IMR-90 (cell line): ENCODE data around the gene SSR4. TPM values are rescaled to one million over a fixed set of nuclear protein-coding genes. Genes with fewer than 3 reads are reported as not detected.

Experiments used
- ATAC-seq: fragments of 200-7000 bp; cut with Tn5 transposase; 2 replicates; pipeline ENCODE4 v1.9.1; 2020; ENCODE audit warnings: low read depth, mild to moderate bottlenecking, moderate library complexity
- BruUV-seq: library from RNA; stranded (reverse); fragments of 400-500 nt; replicated peaks from 2 replicates; lab custom pipeline; 2021; lab: Mats Ljungman, UMichigan
- CTCF ChIA-PET: fragments of 300-600 bp; formaldehyde crosslinking; extraction: SDS; loops from one replicate; lab custom pipeline; 2021; ENCODE audit warnings: antibody characterized with exemption; lab: Yijun Ruan, JAX
- POLR2A ChIA-PET: fragments of 300-600 bp; sonication (Branson Sonifier 250); formaldehyde crosslinking; loops from one replicate; lab custom pipeline; 2022; ENCODE audit warnings: antibody characterized with exemption; ENCODE audit not compliant: unreplicated experiment; lab: Charles Lee
- DNase-seq: peaks from one replicate; pipeline ENCODE4 v3.0.0; 2013
- H2AFZ ChIP-seq: replicated peaks from 2 replicates; pipeline ENCODE3; 2013; ENCODE audit warnings: low read length, mild to moderate bottlenecking; ENCODE audit not compliant: poor library complexity
- H2AK5ac ChIP-seq: 2 replicates; pipeline ENCODE4 v1.6.1; 2013; ENCODE audit warnings: low read depth, low read length, inconsistent platforms
- H2AK9ac ChIP-seq: replicated peaks from 2 replicates; pipeline ENCODE3; 2013; ENCODE audit warnings: mild to moderate bottlenecking, low read depth, low read length, moderate library complexity; ENCODE audit not compliant: poor library complexity
- H2BK120ac ChIP-seq: 2 replicates; pipeline ENCODE4 v1.6.1; 2013; ENCODE audit warnings: low read depth, low read length, inconsistent platforms
- H2BK15ac ChIP-seq: 3 replicates; pipeline ENCODE4 v1.6.1; 2013; ENCODE audit warnings: low read depth, low read length, inconsistent platforms
- H2BK20ac ChIP-seq: 2 replicates; pipeline ENCODE4 v1.6.1; 2013; ENCODE audit warnings: low read depth, mild to moderate bottlenecking, inconsistent platforms, low read length, moderate library complexity
- H2BK5ac ChIP-seq: 2 replicates; pipeline ENCODE4 v1.6.1; 2013; ENCODE audit warnings: mild to moderate bottlenecking, low read depth, low read length, inconsistent platforms; ENCODE audit not compliant: poor library complexity, severe bottlenecking
- H3K14ac ChIP-seq: replicated peaks from 2 replicates; pipeline ENCODE4 v1.6.1; 2013; ENCODE audit warnings: low read depth, low read length, inconsistent platforms
- H3K18ac ChIP-seq: 2 replicates; pipeline ENCODE4 v1.6.1; 2013; ENCODE audit warnings: low read depth, low read length, control low read depth
- H3K23ac ChIP-seq: 2 replicates; pipeline ENCODE4 v1.6.1; 2013; ENCODE audit warnings: low read depth, low read length, inconsistent platforms
- H3K27ac ChIP-seq: 2 replicates; pipeline ENCODE4 v1.5.1; 2013; ENCODE audit warnings: mild to moderate bottlenecking, control low read depth, low read length; ENCODE audit not compliant: insufficient read depth
- H3K27me3 ChIP-seq: 2 replicates; pipeline ENCODE4 v1.6.1; 2013; ENCODE audit warnings: low read length; ENCODE audit not compliant: control insufficient read depth, insufficient read depth
- H3K36me3 ChIP-seq: 2 replicates; pipeline ENCODE4 v1.6.1; 2013; ENCODE audit warnings: low read length, mixed read lengths; ENCODE audit not compliant: control insufficient read depth, insufficient read depth
- H3K4ac ChIP-seq: 2 replicates; pipeline ENCODE4 v1.6.1; 2013; ENCODE audit warnings: low read depth, low read length, inconsistent platforms
- H3K4me1 ChIP-seq: 2 replicates; pipeline ENCODE4 v1.6.1; 2013; ENCODE audit warnings: low read length, mixed read lengths; ENCODE audit not compliant: control insufficient read depth, insufficient read depth
- H3K4me2 ChIP-seq: 2 replicates; pipeline ENCODE4 v1.6.1; 2013; ENCODE audit warnings: low read depth, mild to moderate bottlenecking, control low read depth, low read length, moderate library complexity
- H3K4me3 ChIP-seq: 2 replicates; pipeline ENCODE4 v1.5.1; 2013; ENCODE audit warnings: low read depth, mild to moderate bottlenecking, control low read depth, low read length, moderate library complexity; ENCODE audit not compliant: insufficient read depth
- H3K56ac ChIP-seq: 2 replicates; pipeline ENCODE4 v1.6.1; 2013; ENCODE audit warnings: low read length, inconsistent platforms; ENCODE audit not compliant: insufficient read depth; ENCODE audit errors: extremely low read depth
- H3K79me1 ChIP-seq, 2 experiments: 2 replicates each; pipeline ENCODE4 v1.6.1; 2013; ENCODE audit warnings: low read length in 2 of 2, inconsistent platforms in 1 of 2, low read depth in 1 of 2
- H3K9ac ChIP-seq: 2 replicates; pipeline ENCODE4 v1.6.1; 2013; ENCODE audit warnings: low read depth, low read length, control low read depth
- H3K9me1 ChIP-seq: 2 replicates; pipeline ENCODE4 v1.6.1; 2013; ENCODE audit warnings: low read length, inconsistent platforms; ENCODE audit not compliant: insufficient read depth
- H3K9me3 ChIP-seq: 2 replicates; pipeline ENCODE4 v1.6.1; 2013; ENCODE audit warnings: low read length; ENCODE audit not compliant: control insufficient read depth, insufficient read depth
- H4K20me1 ChIP-seq: 2 replicates; pipeline ENCODE4 v1.6.1; 2013; ENCODE audit warnings: low read length, inconsistent platforms; ENCODE audit not compliant: insufficient read depth
- H4K5ac ChIP-seq: 2 replicates; pipeline ENCODE4 v1.6.1; 2013; ENCODE audit warnings: mild to moderate bottlenecking, low read depth, low read length, control low read depth
- H4K8ac ChIP-seq, 2 experiments: 2 replicates each; pipeline ENCODE4 v1.6.1; 2013; ENCODE audit warnings: low read depth in 2 of 2, low read length in 2 of 2, control low read depth in 1 of 2, inconsistent platforms in 1 of 2
- H4K91ac ChIP-seq: 2 replicates; pipeline ENCODE4 v1.6.1; 2013; ENCODE audit warnings: low read depth, low read length, inconsistent platforms; ENCODE audit not compliant: insufficient read depth
- BHLHE40 ChIP-seq: fragments of 150-350 bp; IDR thresholded peaks from 2 replicates; pipeline ENCODE4 v1.6.1; 2016; ENCODE audit warnings: mild to moderate bottlenecking, low read depth, low read length
- CEBPB ChIP-seq: IDR thresholded peaks from 2 replicates; pipeline ENCODE4 v1.6.1; 2012; ENCODE audit warnings: low read depth, low read length, improper control_type of control experiment
- CHD1 ChIP-seq: IDR thresholded peaks from 2 replicates; pipeline ENCODE4 v1.6.1; 2012; ENCODE audit warnings: low read depth, low read length, improper control_type of control experiment
- CTCF ChIP-seq: conservative IDR thresholded peaks from 2 replicates; pipeline ENCODE4 v1.5.1; 2012; ENCODE audit warnings: mild to moderate bottlenecking, low read depth, low read length, improper control_type of control experiment
- ELK1 ChIP-seq: fragments of 150-350 bp; IDR thresholded peaks from 2 replicates; pipeline ENCODE4 v1.6.1; 2016; ENCODE audit warnings: low read depth, mild to moderate bottlenecking, low read length, moderate library complexity, borderline replicate concordance
- FOS ChIP-seq: fragments of 150-350 bp; IDR thresholded peaks from 2 replicates; pipeline ENCODE4 v1.6.1; 2016; ENCODE audit warnings: low read depth, low read length
- MAFK ChIP-seq: IDR thresholded peaks from 2 replicates; pipeline ENCODE4 v1.6.1; 2012; ENCODE audit warnings: low read depth, low read length, improper control_type of control experiment
- MAZ ChIP-seq: IDR thresholded peaks from 2 replicates; pipeline ENCODE4 v1.6.1; 2012; ENCODE audit warnings: low read depth, mild to moderate bottlenecking, low read length, improper control_type of control experiment, moderate library complexity, borderline replicate concordance
- MXI1 ChIP-seq: IDR thresholded peaks from 2 replicates; pipeline ENCODE4 v1.6.1; 2012; ENCODE audit warnings: low read depth, mild to moderate bottlenecking, low read length, moderate library complexity, borderline replicate concordance
- NFE2L2 ChIP-seq: fragments of 150-350 bp; IDR thresholded peaks from 2 replicates; pipeline ENCODE4 v1.6.1; 2016; ENCODE audit warnings: low read depth, mild to moderate bottlenecking, low read length
- POLR2A ChIP-seq: IDR thresholded peaks from 2 replicates; pipeline ENCODE4 v1.6.1; 2012; ENCODE audit warnings: mild to moderate bottlenecking, low read depth, low read length
- RAD21 ChIP-seq: IDR thresholded peaks from 2 replicates; pipeline ENCODE4 v1.6.1; 2012; ENCODE audit warnings: low read length, improper control_type of control experiment
- RFX5 ChIP-seq: IDR thresholded peaks from 2 replicates; pipeline ENCODE4 v1.8.0; 2012; ENCODE audit warnings: low read depth, mild to moderate bottlenecking, low read length, moderate library complexity
- SMC3 ChIP-seq: fragments of 150-350 bp; IDR thresholded peaks from 2 replicates; pipeline ENCODE4 v1.6.1; 2016; ENCODE audit warnings: low read depth, mild to moderate bottlenecking, antibody characterized with exemption, low read length, moderate library complexity
- USF2 ChIP-seq: fragments of 150-350 bp; IDR thresholded peaks from 2 replicates; pipeline ENCODE4 v1.6.1; 2017; ENCODE audit warnings: mild to moderate bottlenecking, antibody characterized with exemption, low read length, low read depth
- WGBS, 2 experiments: methylation state at CpG; one replicate each; pipeline versions ENCODE4 v1.1.5 to v1.1.7; 2013; ENCODE audit warnings: missing lambda C conversion rate in 2 of 2; ENCODE audit not compliant: insufficient read length in 1 of 2; ENCODE audit errors: extremely low coverage in 2 of 2; 5-methylcytosine and 5-hydroxymethylcytosine counted together
- dilution Hi-C: fragments of 300-500 bp; cut with HindIII; formaldehyde crosslinking; loops from one replicate; pipeline ENCODE4 v1.14.3; 2018; ENCODE audit warnings: low sequenced_read_pairs; ENCODE audit not compliant: unreplicated experiment
- in situ Hi-C: fragments of 300-500 bp; cut with MboI; formaldehyde crosslinking; loops from 3 replicates; pipeline ENCODE4 v1.14.3; 2019; ENCODE audit warnings: low sequenced_read_pairs, inconsistent platforms, mixed read lengths
- intact Hi-C: fragments of 100-400 bp; cut with micrococcal nuclease; formaldehyde crosslinking; loops from 2 replicates; pipeline ENCODE4 v1.10.0; 2022
- polyA plus RNA-seq, 3 experiments: library from polyadenylated mRNA; depleted of rRNA; stranded (reverse); fragments of >200 nt; gene quantifications; 2 replicates each; pipeline ENCODE4 v1.2.3, GENCODE V29; 2012; ENCODE audit warnings: low replicate concordance in 1 of 3
- total RNA-seq: library from RNA; depleted of rRNA; stranded (reverse); fragments of >200 nt; gene quantifications from 2 replicates; pipeline ENCODE4 v1.2.3, GENCODE V29; 2012

Gene SSR4
- total and polyA plus RNA-seq, 2 of the 4 experiments (the other 2 are of a cell fraction) = 141 to 480 TPM

- ChIA-PET CTCF (no interaction called here), POLR2A (no interaction called here)
- no peak overlapping the region for H2BK5ac ChIP-seq
- ATAC-seq = no peak
- no peak overlapping the region for H3K4me2 ChIP-seq
- no peak for DNase-seq
- no peak overlapping the region for H3K4me3 ChIP-seq
- TSS peak; percentile 38 for BruUV-seq
- no peak overlapping the region for H2AK9ac ChIP-seq
- no peak overlapping the region for H3K18ac ChIP-seq
- intact Hi-C loops = no loop called here
- H3K4me1 ChIP-seq = no peaks in the 10 kb centered on the region
- no peak overlapping the region for H3K4ac ChIP-seq
- H3K9me1 ChIP-seq = no peaks in the 10 kb centered on the region
- in situ Hi-C loops = no loop called here
- H3K9me3 ChIP-seq = no peaks in the 10 kb centered on the region; the same call in 1 of the 2 replicates
- no peak overlapping the region for H4K8ac ChIP-seq
- no peak overlapping the region for H3K27ac ChIP-seq
- no peaks in the 10 kb centered on the region for H3K79me1 ChIP-seq
- no peaks in the 10 kb centered on the region for H4K20me1 ChIP-seq
- no peaks in the 10 kb centered on the region for H3K27me3 ChIP-seq
- no peak overlapping the region for H2BK20ac ChIP-seq
- H4K91ac ChIP-seq = no peak overlapping the region
- H2BK120ac ChIP-seq = no peak overlapping the region
- no peak overlapping the region for H3K14ac ChIP-seq
- H2BK15ac ChIP-seq = no peak overlapping the region
- dilution Hi-C loops = no loop called here
- H4K5ac ChIP-seq = no peak overlapping the region
- H2AK5ac ChIP-seq = no peak overlapping the region
- H2AFZ ChIP-seq = no peak overlapping the region
- peaks cover 4% of the 10 kb centered on the region; the same call in 1 of the 2 replicates for H3K36me3 ChIP-seq
- H3K56ac ChIP-seq = no peak overlapping the region
- H3K9ac ChIP-seq = no peak overlapping the region
- H3K23ac ChIP-seq = no peak overlapping the region
- 99% methylated on average over 24 of the region's 48 CpGs; no CpG with 5 or more reads in 1 of the 2 experiments for WGBS, 2 experiments
- TF ChIP-seq FOS = no peak
- TF ChIP-seq CEBPB = no peak
- TF ChIP-seq RFX5 = no peak
- no peak for TF ChIP-seq SMC3
- TF ChIP-seq NFE2L2 = no peak
- TF ChIP-seq CTCF = no peak
- no peak for TF ChIP-seq MXI1
- TF ChIP-seq MAFK = no peak
- TF ChIP-seq ELK1 = no peak
- TF ChIP-seq USF2 = no peak
- no peak for TF ChIP-seq RAD21
- TF ChIP-seq CHD1 = no peak
- no peak for TF ChIP-seq MAZ
- TF ChIP-seq POLR2A = no peak
- TF ChIP-seq BHLHE40 = no peak
Measured at GRCh38 chrX:153773741-153774575, 20.5 kb upstream of the SSR4 start.
